Activated CD4-positive, alpha-beta T cell treated with anti-CD3 and anti-CD28 coated beads, Interleukin-2, Interleukin-6, amounts not matched to agents 100 ng/mL and 50 ng/mL, durations not matched to agents 16 hours and 8 hours (primary cell): ENCODE results near the gene ALG1.
"Not testable (repeated sequence)": the region's sequence is repeated elsewhere in the genome, so short reads cannot be mapped to it uniquely, and the experiment has no call there.

Experiments
- DNase-seq: peaks from one replicate; pipeline ENCODE4 v3.0.0-alpha.2; 2020

Gene ALG1

DNA sequence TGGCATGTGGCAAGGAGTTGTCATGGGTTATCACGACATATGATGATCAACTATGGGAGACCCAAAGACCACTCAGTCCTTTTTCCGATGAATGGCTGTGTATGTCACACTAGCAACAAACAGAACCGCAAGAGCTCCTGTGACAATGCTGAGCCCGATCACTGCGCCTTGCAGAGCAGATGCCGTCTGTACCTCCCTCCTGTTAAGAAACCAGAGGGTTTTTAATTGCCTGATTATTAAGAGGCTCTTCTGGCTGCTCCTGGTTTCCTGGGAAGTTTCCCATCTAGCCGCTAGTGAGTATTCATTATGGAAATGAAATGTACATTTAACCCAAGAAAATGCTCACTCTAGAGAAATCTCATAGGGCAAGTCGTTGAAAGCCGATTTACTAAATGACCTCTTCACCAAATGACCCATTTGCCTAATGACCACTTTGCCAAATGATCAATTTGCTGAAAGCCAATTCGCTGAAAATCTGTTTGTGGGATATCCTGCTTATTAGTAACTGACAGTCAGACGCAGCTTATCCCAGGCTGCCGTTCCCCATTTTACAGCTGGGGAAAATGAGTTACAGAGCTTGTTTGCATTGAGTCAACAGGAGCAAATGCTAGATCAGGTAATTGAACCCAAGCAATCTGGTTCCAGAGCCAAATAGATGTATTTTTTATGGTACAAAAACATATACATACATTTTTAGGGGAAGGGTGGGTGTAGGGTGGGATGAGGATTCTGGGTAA is 31.8 kb downstream of the ALG1 start:
- not testable (repeated sequence) for DNase-seq

DNA sequence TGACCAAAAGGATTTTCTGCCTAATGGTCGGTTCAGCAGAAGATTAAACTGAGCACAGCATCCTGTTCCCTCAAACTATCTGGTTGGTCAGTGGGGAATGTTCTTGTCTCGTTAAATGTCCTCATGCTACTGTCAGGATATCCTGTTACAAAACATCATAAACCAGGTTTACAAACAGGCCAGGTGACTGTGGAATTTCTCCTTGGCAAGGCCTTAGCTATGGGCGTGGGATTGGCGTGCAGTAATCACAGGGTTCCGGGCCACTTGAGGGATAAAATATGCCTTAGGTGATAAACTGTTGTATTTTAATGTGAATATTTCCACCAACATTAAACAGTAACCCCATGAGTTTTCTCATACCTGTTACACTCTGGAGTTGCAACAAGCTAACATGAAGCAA is 33.4 kb downstream of the ALG1 start:
- DNase-seq, result not testable (repeated sequence)

DNA sequence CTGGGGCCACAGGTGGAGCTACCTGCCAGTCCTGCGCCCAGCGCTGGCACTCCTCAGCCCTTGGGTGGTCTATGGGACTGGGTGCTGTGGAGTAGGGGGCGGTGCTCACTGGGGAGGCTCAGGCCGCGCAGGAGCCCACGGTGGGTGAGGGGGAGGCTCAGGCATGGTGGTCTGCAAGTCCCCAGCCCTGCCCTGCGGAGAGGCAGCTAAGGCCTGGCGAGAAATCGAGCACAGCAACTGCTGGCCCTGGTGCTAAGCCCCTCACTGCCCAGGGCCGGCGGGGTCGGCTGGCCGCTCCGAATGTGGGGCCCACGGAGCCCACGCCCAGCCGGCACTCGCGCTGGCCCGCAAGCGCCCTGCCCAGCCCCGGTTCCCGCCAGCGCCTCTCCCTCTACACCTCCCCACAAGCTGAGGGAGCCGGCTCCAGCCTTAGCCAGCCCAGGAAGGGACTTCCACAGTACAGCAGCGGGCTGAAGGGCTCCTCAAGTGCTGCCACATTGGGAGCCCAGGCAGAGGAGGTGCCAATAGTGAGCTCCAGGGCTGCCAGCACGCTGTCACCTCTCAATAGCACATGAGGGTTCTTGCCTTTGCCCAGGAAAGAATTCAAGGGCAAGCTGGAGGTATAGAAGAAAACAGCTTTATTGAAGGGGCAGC is 37.0 kb downstream of the ALG1 start:
- no peak for DNase-seq

DNA sequence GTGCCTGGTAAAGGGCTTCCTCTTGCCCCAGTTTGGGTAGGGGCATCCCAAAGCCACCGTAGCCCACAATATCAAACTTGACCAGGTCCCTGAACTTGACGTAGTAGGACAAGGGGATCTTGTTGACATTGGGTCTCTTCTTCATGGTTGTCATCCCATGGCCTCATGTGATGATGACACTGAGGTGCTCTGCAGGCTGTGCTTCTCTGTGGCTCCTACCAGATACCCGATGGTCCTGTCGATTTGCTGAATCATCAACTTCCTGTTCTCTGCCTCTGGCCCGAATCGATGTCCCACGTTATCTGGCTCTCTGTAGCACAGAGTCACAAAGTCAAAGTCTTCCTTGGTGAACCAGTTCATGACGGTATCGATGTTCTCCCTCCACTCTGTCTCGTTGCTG is 39.3 kb downstream of the ALG1 start:
- DNase-seq, result not testable (repeated sequence)

DNA sequence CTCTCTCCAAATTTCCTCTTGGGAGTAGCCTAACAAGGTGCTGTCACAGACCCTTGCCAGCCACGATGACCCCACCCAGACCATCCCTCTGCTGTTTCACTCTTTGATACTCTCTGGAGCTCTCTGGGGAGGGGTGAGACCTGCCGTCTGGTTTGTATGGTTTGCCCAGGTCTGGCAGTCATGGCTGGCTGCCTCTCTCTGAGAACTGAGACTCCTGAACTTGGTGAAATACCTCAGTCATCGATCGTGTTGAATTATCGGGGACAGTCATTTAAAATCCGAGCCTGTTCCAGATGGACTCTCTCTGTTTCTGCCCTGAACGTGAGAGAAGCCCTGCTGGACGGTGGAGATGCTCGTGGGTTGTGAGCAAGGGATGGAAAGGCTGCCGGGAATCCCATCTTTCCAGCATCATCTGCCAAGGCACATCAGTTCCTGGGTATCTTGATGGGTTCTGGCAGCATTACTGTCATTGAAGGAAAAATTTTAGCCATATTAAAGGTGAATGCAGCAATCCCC is 45.2 kb downstream of the ALG1 start:
- DNase-seq, result not testable (repeated sequence)

DNA sequence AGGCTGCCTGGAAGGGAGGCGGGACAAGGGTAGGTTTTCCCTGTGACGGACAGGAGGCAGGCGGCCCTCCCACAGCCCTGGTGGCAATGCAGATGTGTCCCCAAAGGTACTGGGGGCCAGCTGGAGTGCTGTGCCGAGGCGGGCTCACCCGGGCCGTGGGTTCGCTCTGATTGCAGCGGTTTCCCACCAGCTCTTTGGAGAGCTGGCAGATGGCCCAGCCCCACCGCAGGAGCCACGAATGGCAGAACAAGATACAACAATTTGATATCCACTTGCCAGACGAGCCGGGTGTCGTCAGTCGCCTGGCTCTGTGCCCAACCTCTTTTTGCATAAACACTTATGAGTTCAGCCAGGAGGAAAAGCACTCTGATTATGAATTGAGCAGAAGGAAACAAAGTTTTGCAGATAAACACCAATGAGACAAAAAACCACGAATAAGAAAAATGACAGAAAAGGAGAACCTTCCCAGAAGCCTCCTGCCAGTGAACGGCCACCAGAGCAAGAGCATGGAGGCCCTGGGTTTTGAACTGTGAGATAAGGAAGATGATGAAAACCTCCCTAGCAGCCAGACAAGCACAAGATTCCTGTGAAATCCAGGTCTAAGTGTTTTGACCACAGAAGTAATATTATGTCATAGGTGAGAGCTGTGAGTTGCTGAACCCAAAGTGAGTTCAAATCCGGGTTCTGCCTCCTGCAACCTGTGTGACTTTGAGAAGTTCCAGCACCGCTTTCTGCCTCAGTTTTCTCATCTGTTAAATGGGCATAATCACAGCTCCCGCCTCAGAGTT is 45.9 kb downstream of the ALG1 start:
- not testable (repeated sequence) for DNase-seq

DNA sequence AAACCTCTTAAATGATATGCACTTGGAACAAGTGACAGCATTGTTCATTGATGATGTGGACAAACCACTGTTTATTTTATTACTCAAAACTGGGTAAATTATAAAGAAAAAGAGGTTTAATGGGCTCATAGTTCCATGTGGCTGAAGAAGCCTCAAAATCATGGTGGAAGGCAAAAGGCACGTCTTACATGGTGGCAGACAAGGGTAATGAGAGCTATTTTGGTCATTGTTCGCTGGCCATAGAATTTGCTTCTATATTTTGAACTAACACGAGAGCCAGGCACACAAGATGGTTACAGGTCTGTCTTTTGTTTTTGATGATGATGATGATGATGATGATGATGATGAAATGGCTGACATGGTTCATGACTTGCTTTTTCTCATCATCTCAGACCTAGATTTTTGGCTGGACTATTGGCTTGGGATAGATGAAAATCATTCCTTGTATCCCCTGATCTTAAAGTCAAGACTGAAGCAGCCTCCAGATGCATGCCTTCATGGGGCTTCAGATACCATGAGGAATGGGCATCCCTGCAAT is 59.9 kb downstream of the ALG1 start:
- not testable (repeated sequence) for DNase-seq

DNA sequence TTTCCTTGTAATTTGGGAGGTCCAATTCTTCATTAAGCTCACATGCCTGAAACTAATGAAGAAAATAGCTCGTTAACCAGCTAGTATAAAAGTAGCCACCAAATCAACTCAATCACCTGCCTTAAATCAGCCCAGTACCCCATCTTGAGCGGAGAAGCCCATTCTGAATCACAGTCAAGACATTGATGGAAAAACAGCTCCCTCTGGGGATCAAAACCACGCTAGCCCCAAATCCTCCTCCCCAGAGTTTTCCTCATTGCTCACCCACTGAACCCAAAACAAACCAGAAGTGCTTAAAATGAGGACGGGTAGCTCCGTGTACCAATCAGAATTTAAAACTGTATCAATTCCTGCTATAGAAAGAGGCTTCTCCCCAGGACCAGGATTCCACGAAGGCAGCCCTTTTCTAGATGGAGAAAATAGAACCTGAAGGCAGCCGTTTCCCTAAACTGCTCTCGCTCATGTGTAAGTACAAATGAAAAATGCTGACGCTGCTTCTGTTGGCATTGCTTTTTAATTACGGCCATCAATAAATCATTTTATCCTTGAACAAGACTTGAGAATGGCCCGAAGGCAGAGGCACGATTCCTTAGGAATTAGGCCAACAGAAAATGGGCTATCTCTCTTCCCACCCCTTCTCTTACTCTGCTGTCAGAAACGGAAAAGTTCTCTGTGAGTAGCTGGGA is 61.4 kb downstream of the ALG1 start:
- DNase-seq, result not testable (repeated sequence)

DNA sequence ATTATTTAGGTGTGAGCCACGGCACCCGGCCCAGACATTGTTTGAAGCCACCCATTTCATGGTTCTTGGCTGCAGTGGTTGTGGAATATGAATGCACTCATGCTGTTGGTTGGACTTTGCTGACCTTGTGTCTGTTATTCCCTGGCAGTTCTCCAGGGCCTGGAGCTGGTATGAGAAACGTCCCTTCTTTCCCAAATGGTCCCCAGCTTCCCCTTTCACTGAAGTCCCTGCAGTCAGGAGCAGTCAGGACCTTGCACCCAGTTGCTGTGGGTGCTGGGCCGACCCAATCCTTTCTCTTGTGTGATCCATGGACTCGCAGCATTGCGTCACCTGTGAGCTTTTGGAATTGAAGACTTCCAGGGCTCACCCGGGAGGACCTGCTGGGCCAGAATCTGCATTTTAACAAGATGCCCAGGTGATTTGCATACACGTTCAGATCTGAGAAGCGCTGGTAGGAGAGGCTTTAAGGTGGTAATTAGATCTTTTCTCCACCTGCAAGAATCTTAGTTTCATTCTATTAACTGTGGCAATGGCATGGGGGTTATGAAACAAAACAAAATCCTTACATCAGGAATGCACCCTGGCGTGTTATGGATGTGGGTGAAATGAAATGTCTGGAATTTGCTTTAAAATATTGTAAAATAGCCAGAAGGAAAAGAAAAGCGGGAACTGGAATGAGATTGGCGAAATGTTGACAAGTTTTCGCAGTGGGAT is 63.3 kb downstream of the ALG1 start:
- not testable (repeated sequence) for DNase-seq
